Loucy (cell line): Measurements from ENCODE around the gene SSBP3.

Experiments
- H2AFZ ChIP-seq: fragments of 200-600 bp; sonication (generic); 2 replicates; pipeline ENCODE4 v1.6.0; 2016; ENCODE audit warnings: antibody characterized with exemption, mild to moderate bottlenecking, low read length, moderate library complexity
- H3F3A ChIP-seq: fragments of 200-600 bp; 2 replicates; pipeline ENCODE4 v1.6.0; 2016; ENCODE audit warnings: antibody characterized with exemption, low read depth, mild to moderate bottlenecking
- H3K27me3 ChIP-seq: fragments of 200-600 bp; sonication (generic); 2 replicates; pipeline ENCODE4 v1.6.1; 2014; ENCODE audit warnings: low read length, mild to moderate bottlenecking; ENCODE audit not compliant: insufficient read depth, poor library complexity, severe bottlenecking
- H3K36me3 ChIP-seq: fragments of 200-600 bp; sonication (generic); 2 replicates; pipeline ENCODE4 v1.6.1; 2016; ENCODE audit warnings: low read length; ENCODE audit not compliant: insufficient read depth
- H3K4me1 ChIP-seq: fragments of 200-600 bp; sonication (generic); 2 replicates; pipeline ENCODE4 v1.5.1; 2014; ENCODE audit warnings: low read length, mild to moderate bottlenecking; ENCODE audit not compliant: insufficient read depth, poor library complexity, severe bottlenecking
- H3K4me2 ChIP-seq: fragments of 200-600 bp; sonication (generic); 2 replicates; pipeline ENCODE4 v1.6.0; 2014; ENCODE audit warnings: antibody characterized with exemption, low read length, low read depth, mild to moderate bottlenecking; ENCODE audit not compliant: poor library complexity, severe bottlenecking
- H3K4me3 ChIP-seq: fragments of 200-600 bp; sonication (generic); 2 replicates; pipeline ENCODE4 v1.5.1; 2014; ENCODE audit warnings: low read length, mild to moderate bottlenecking, mixed read lengths; ENCODE audit not compliant: poor library complexity, severe bottlenecking
- H3K79me2 ChIP-seq: fragments of 200-600 bp; sonication (generic); 2 replicates; pipeline ENCODE4 v1.6.1; 2014; ENCODE audit warnings: low read length; ENCODE audit not compliant: insufficient read depth
- H3K9ac ChIP-seq: fragments of 200-600 bp; sonication (generic); 2 replicates; pipeline ENCODE4 v1.6.0; 2014; ENCODE audit warnings: mild to moderate bottlenecking, low read depth, low read length, moderate library complexity; ENCODE audit not compliant: poor library complexity, severe bottlenecking
- H3K9me2 ChIP-seq: fragments of 200-600 bp; sonication (generic); replicated peaks from 2 replicates; pipeline ENCODE4 v1.6.1; 2016; ENCODE audit warnings: low read depth, low read length, mixed read lengths
- H3K9me3 ChIP-seq: fragments of 200-600 bp; sonication (generic); 2 replicates; pipeline ENCODE4 v1.6.1; 2014; ENCODE audit warnings: mild to moderate bottlenecking, antibody characterized with exemption, low read length, low read depth; ENCODE audit not compliant: insufficient read depth
- H4K20me1 ChIP-seq: fragments of 200-600 bp; sonication (generic); 2 replicates; pipeline ENCODE4 v1.6.0; 2014; ENCODE audit warnings: antibody characterized with exemption, low read length, mild to moderate bottlenecking; ENCODE audit not compliant: insufficient read depth, poor library complexity, severe bottlenecking
- CTCF ChIP-seq: fragments of 200-600 bp; sonication (generic); conservative IDR thresholded peaks from 2 replicates; pipeline ENCODE4 v1.5.1; 2014; ENCODE audit warnings: mild to moderate bottlenecking, antibody characterized with exemption, low read length
- EZH2phosphoT487 ChIP-seq: fragments of 200-600 bp; IDR thresholded peaks from 2 replicates; pipeline ENCODE4 v1.6.1; 2018; ENCODE audit warnings: antibody characterized with exemption, mild to moderate bottlenecking, moderate library complexity, borderline replicate concordance

SSBP3 gene

DNA sequence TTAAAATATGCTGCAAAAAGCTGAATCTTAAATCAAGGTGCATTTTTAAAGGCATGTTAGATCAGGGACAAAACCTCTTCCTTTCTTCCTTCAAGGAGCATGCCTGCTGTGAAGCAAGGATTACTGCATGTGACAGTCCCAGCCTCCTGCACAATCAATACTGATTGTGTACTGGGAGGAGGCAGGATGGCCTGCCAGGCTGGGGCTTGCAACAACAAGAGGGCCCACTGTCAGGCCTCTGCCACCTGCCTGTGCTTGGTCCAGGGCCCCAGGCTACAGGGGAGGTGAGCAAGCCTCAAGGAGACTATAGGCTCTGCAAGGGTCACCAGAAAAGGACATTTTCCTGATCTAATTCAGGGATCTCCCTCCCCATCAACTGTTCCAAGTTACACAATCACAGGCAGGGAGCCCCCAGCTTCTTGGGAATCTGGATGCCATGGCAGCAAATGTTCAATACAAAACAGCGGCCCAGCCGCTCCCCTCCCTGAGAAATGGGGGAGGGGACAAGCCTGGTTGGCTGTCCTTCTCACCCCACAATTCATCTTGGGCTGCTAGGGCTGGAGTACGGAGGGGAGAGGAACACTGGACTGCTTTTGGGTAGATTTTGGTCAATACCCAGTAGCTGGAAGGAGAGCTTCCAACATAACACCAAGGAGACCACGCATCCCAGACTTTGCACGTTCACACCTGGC is 76.7 kb downstream of the SSBP3 start:
- H3K4me1 ChIP-seq, result peaks cover 15% of the 10 kb centered on the region
- peaks cover 20% of the 10 kb centered on the region for H4K20me1 ChIP-seq
- no peak overlapping the region for H3K4me2 ChIP-seq
- peaks cover 79% of the 10 kb centered on the region for H3K79me2 ChIP-seq
- no peaks in the 10 kb centered on the region for H3K9me3 ChIP-seq
- H3K9ac ChIP-seq, result no peak overlapping the region
- TF ChIP-seq CTCF (no peak), EZH2phosphoT487 (no peak)
- H3K27me3 ChIP-seq, result no peaks in the 10 kb centered on the region
- peaks cover 8% of the 10 kb centered on the region; the same call in 1 of the 2 replicates for H3K36me3 ChIP-seq
- no peaks in the 10 kb centered on the region for H3F3A ChIP-seq
- no peak overlapping the region for H3K4me3 ChIP-seq
- H3K9me2 ChIP-seq, result no peaks in the 10 kb centered on the region
- H2AFZ ChIP-seq, result no peak overlapping the region

DNA sequence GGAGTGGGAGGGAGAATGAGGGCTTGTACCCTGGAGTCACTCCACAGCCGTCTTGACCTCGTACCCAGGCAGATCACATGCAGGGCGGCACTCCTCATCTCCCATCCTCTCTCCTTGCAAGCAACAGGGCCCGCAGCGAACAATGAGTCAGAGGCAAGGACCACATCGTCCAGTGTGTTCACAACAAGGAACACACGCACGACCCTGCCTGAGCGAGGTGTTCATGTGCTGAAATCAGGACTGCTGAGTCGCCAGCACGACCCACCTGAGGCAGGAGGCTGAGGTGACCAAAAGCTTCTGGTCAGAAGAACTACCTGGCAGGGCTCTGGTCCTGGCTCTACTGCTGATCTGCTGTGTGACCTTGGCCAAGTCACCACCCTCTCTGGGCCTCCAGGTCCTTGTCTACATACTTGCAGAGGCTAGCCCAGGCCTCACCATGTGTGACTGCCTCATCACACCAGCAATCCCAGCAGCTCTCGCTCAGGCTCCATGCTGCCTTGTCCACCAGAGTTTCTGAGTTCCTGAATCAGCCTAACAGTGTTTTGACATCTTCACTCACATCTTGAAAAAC is 78.0 kb downstream of the SSBP3 start:
- no peaks in the 10 kb centered on the region for H3F3A ChIP-seq
- H3K9me3 ChIP-seq, result no peaks in the 10 kb centered on the region
- H3K4me3 ChIP-seq, result no peak overlapping the region
- H2AFZ ChIP-seq, result no peak overlapping the region
- H3K4me2 ChIP-seq, result no peak overlapping the region
- H4K20me1 ChIP-seq, result peaks cover 22% of the 10 kb centered on the region
- no peak overlapping the region for H3K9ac ChIP-seq
- no peaks in the 10 kb centered on the region for H3K9me2 ChIP-seq
- peaks cover 8% of the 10 kb centered on the region; the same call in 1 of the 2 replicates for H3K36me3 ChIP-seq
- peaks cover 92% of the 10 kb centered on the region for H3K79me2 ChIP-seq
- no peaks in the 10 kb centered on the region for H3K27me3 ChIP-seq
- H3K4me1 ChIP-seq, result peaks cover 15% of the 10 kb centered on the region
- TF ChIP-seq CTCF, result no peak
- TF ChIP-seq EZH2phosphoT487, result no peak

GRCh38 chr1:54327386-54328065 is 78.7 kb downstream of the SSBP3 start:
- Histone ChIP-seq H3K9ac (no peak overlapping the region), H4K20me1 (peaks cover 28% of the 10 kb centered on the region), H3K4me2 (no peak overlapping the region), H2AFZ (no peak overlapping the region), H3K9me3 (no peaks in the 10 kb centered on the region), H3K27me3 (no peaks in the 10 kb centered on the region), H3K79me2 (peaks cover 94% of the 10 kb centered on the region), H3K36me3 (peaks cover 8% of the 10 kb centered on the region; the same call in 1 of the 2 replicates), H3K9me2 (no peaks in the 10 kb centered on the region), H3K4me1 (peaks cover 11% of the 10 kb centered on the region), H3F3A (no peaks in the 10 kb centered on the region), H3K4me3 (no peak overlapping the region)
- TF ChIP-seq EZH2phosphoT487 (no peak), CTCF (no peak)
